MM.1S (cell line): ENCODE data around the gene COA5.

ENCODE experiments used
- EZH2phosphoT487 ChIP-seq: fragments of 300-600 bp; sonication (generic); IDR thresholded peaks from 2 replicates; pipeline ENCODE4 v1.6.1; 2018; ENCODE audit warnings: antibody characterized with exemption, low read length
- TF ChIP-seq, protein P1 (sequence below): fragments of 300-600 bp; sonication (generic); IDR thresholded peaks from 2 replicates; pipeline ENCODE4 v1.5.1; 2016; ENCODE audit warnings: antibody characterized with exemption, low read length, mixed read lengths

DNA sequence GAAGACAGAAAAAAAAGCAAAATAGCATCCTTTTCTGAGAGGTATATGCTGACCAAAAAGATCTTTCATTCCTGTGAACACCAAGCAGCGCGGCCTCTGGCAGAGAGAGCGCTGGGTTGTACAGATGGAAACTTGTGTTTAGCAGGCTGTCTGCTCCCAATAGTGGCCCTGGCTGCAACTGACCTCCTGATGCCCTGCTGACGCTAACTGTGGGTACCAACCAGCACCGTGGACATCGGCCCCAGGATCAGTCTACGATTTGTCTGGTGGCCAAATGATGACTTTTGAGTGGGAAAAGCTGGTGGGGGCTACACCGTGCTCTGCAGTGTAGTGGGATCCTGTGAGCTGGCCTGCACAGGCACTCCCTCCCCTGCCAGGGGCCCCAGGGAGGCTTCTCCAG lies 15.7 kb downstream of the COA5 start:
- TF ChIP-seq, protein P1, sequence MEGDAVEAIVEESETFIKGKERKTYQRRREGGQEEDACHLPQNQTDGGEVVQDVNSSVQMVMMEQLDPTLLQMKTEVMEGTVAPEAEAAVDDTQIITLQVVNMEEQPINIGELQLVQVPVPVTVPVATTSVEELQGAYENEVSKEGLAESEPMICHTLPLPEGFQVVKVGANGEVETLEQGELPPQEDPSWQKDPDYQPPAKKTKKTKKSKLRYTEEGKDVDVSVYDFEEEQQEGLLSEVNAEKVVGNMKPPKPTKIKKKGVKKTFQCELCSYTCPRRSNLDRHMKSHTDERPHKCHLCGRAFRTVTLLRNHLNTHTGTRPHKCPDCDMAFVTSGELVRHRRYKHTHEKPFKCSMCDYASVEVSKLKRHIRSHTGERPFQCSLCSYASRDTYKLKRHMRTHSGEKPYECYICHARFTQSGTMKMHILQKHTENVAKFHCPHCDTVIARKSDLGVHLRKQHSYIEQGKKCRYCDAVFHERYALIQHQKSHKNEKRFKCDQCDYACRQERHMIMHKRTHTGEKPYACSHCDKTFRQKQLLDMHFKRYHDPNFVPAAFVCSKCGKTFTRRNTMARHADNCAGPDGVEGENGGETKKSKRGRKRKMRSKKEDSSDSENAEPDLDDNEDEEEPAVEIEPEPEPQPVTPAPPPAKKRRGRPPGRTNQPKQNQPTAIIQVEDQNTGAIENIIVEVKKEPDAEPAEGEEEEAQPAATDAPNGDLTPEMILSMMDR: no peak
- TF ChIP-seq EZH2phosphoT487: no peak
